Lower leg skin (tissue), 3 donors: ENCODE data around the gene CCDC33.

Experiments
- CTCF ChIP-seq, 3 donors: fragments of 450-650 bp; IDR thresholded peaks; one replicate each; pipeline ENCODE4 v1.5.1; 2016; ENCODE audit warnings: antibody characterized with exemption in 3 of 3, mild to moderate bottlenecking in 3 of 3, moderate library complexity in 2 of 3
- POLR2A ChIP-seq, 2 donors: fragments of 450-650 bp; IDR thresholded peaks; one replicate each; pipeline ENCODE4 v1.6.1; 2016 to 2017; ENCODE audit warnings: antibody characterized with exemption in 2 of 2, mild to moderate bottlenecking in 1 of 2, moderate library complexity in 1 of 2

- TF ChIP-seq CTCF (IDR thresholded peaks at IDR 0.05) = no peak
- no peak for TF ChIP-seq POLR2A (IDR thresholded peaks at IDR 0.05)
Observed at GRCh38 chr15:74221399-74222239, 14.5 kb upstream of the CCDC33 start.
